Psoas muscle (tissue), 8 donors: ENCODE data around the gene MBD3L4. TPM values are rescaled to one million over a fixed set of nuclear protein-coding genes. Genes with fewer than 3 reads are reported as not detected.
"Not testable (repeated sequence)": the region's sequence is repeated elsewhere in the genome, so short reads cannot be mapped to it uniquely, and the experiment has no call there.

Source experiments
- ATAC-seq, 4 donors: fragments of 200-7000 bp; cut with Tn5 transposase; one replicate each; pipeline ENCODE4 v1.9.1; 2020; ENCODE audit warnings: moderate library complexity in 3 of 4, mild to moderate bottlenecking in 2 of 4
- DNase-seq, 2 donors: peaks; one replicate each; pipeline ENCODE4 v3.0.0-alpha.2; 2020
- H3K27ac ChIP-seq: fragments of 200-600 bp; one replicate; pipeline ENCODE4 v1.8.0; 2022
- H3K27me3 ChIP-seq, 3 donors: fragments of 200-600 bp in 1 of 3; one replicate each; pipeline versions ENCODE4 v1.6.1 to v1.8.0; 2013 to 2022; ENCODE audit warnings: low read length in 2 of 3, mild to moderate bottlenecking in 2 of 3, moderate library complexity in 1 of 3; ENCODE audit not compliant: insufficient read depth in 3 of 3
- H3K36me3 ChIP-seq, 2 donors: fragments of 200-600 bp in 1 of 2; one replicate each; pipeline versions ENCODE4 v1.6.1 to v1.8.0; 2013 to 2022; ENCODE audit warnings: low read depth in 1 of 2, mild to moderate bottlenecking in 1 of 2, moderate library complexity in 1 of 2; ENCODE audit not compliant: insufficient read depth in 1 of 2
- H3K4me1 ChIP-seq: fragments of 200-600 bp; one replicate; pipeline ENCODE4 v1.8.0; 2022
- H3K4me3 ChIP-seq: fragments of 200-600 bp; one replicate; pipeline ENCODE4 v1.8.0; 2022; ENCODE audit warnings: mild to moderate bottlenecking
- H3K9me3 ChIP-seq: fragments of 200-600 bp; one replicate; pipeline ENCODE4 v1.8.0; 2022
- WGBS, 3 donors: extraction: QIAGEN DNeasy Blood & Tissue Kit; methylation state at CpG; one replicate each; pipeline versions ENCODE4 v1.1.6 to v1.1.7; 2013; 5-methylcytosine and 5-hydroxymethylcytosine counted together
- intact Hi-C, 2 donors: fragments of 100-400 bp; cut with DNase I; formaldehyde crosslinking; loops; one replicate each; pipeline versions ENCODE4 v1.11.0 to v1.14.2; 2022
- polyA plus RNA-seq, 3 donors: library from polyadenylated mRNA; stranded (reverse); fragments of 200-250 nt; gene quantifications; one replicate each; pipeline ENCODE4 v1.2.3, GENCODE V29; 2013
- total RNA-seq, 4 donors: library from RNA; stranded (reverse); fragmentation: NEBNext Ultra II Directional in 2 of 4; extraction: Animal tissue kit (Norgen Biotek cat#: 25700) in 2 of 4; gene quantifications; one replicate each; pipeline versions ENCODE4 v1.2.1 to v1.2.4, GENCODE V29; 2021 to 2023
- donor health status: healthy with polysubstance abuse.
- donor health status: DM: no; HTN: no; CAD: no; lungs with moderate emphysema.
- donor health status: Bipolar disorder and iron deficiency.
- donor health status: healthy.
- donor health status: DM: yes; HTN: yes; CAD: no.
- donor health status: DM: no; HTN: no; CAD: no.
- donor health status: DM: no; HTN: no; CAD: no.
- donor health status: DM: yes; HTN: yes; CAD: no.

The MBD3L4 gene
- total and polyA plus RNA-seq, 7 donors, result not detected

- WGBS, 3 donors, result 66 to 81% (median 80%) methylated on average over 7 to 8 of the region's 16 CpGs
- H3K9me3 ChIP-seq, H3K4me3 ChIP-seq, H3K4me1 ChIP-seq, H3K27ac ChIP-seq, intact Hi-C loops, ATAC-seq, H3K36me3 ChIP-seq, H3K27me3 ChIP-seq, DNase-seq: not testable (repeated sequence)
Measured at GRCh38 chr19:7056371-7056770, 16.4 kb upstream of the MBD3L4 start.

- WGBS, 3 donors, result 91 to 93% (median 92%) methylated on average over 12 of the region's 14 CpGs
- H3K4me1 ChIP-seq, intact Hi-C loops, ATAC-seq, H3K9me3 ChIP-seq, DNase-seq, H3K27me3 ChIP-seq, H3K27ac ChIP-seq, H3K36me3 ChIP-seq, H3K4me3 ChIP-seq: not testable (repeated sequence)
Measured at GRCh38 chr19:7055679-7056078, 15.7 kb upstream of the MBD3L4 start.

- H3K4me1 ChIP-seq, H3K27ac ChIP-seq, H3K4me3 ChIP-seq, H3K27me3 ChIP-seq, DNase-seq, H3K36me3 ChIP-seq, intact Hi-C loops, ATAC-seq, H3K9me3 ChIP-seq: not testable (repeated sequence)
- WGBS, 3 donors, result 91 to 93% (median 91%) methylated on average over 8 to 12 of the region's 14 CpGs
Measured at GRCh38 chr19:7054635-7055368, 14.8 kb upstream of the MBD3L4 start.

- H3K4me1 ChIP-seq, ATAC-seq, H3K27ac ChIP-seq, H3K4me3 ChIP-seq, H3K27me3 ChIP-seq, DNase-seq, H3K36me3 ChIP-seq, intact Hi-C loops, H3K9me3 ChIP-seq: not testable (repeated sequence)
- WGBS, 3 donors, result 82 to 88% (median 86%) methylated on average over 7 of the region's 7 CpGs
Measured at GRCh38 chr19:7052896-7053295, 12.9 kb upstream of the MBD3L4 start.

- H3K27me3 ChIP-seq, ATAC-seq, H3K4me3 ChIP-seq, H3K9me3 ChIP-seq, H3K4me1 ChIP-seq, intact Hi-C loops, H3K36me3 ChIP-seq, H3K27ac ChIP-seq, DNase-seq: not testable (repeated sequence)
- WGBS, 3 donors, result 75 to 89% (median 83%) methylated on average over 2 of the region's 5 CpGs
Measured at GRCh38 chr19:7051421-7051820, 11.4 kb upstream of the MBD3L4 start.

GRCh38 chr19:7049021-7049420 is 9.0 kb upstream of the MBD3L4 start, which contains the start of gene MBD3L2:
MBD3L2 (plus strand) TSS chr19:7049321; CDS start chr19:7049374, 53 bp downstream.
- intact Hi-C loops, DNase-seq, H3K4me1 ChIP-seq, H3K27ac ChIP-seq, H3K4me3 ChIP-seq, H3K27me3 ChIP-seq, H3K9me3 ChIP-seq, H3K36me3 ChIP-seq, ATAC-seq: not testable (repeated sequence)
- no CpG with 5 or more reads among the region's 7 CpGs for WGBS, 3 donors

- H3K9me3 ChIP-seq, DNase-seq, H3K27me3 ChIP-seq, intact Hi-C loops, H3K4me1 ChIP-seq, H3K36me3 ChIP-seq, ATAC-seq, H3K4me3 ChIP-seq, H3K27ac ChIP-seq: not testable (repeated sequence)
- no CpG with 5 or more reads among the region's 2 CpGs for WGBS, 3 donors
Measured at GRCh38 chr19:7041563-7041962, 1.6 kb upstream of the MBD3L4 start.

- H3K4me1 ChIP-seq, DNase-seq, H3K9me3 ChIP-seq, H3K27me3 ChIP-seq, ATAC-seq, intact Hi-C loops, H3K4me3 ChIP-seq, H3K36me3 ChIP-seq, H3K27ac ChIP-seq: not testable (repeated sequence)
- no CpG with 5 or more reads among the region's 9 CpGs for WGBS, 3 donors
Measured at GRCh38 chr19:7030278-7030677, 9.7 kb downstream of the MBD3L4 start, which contains the start of gene MBD3L5. MBD3L5 (plus strand) TSS chr19:7030578; CDS start chr19:7030612, 34 bp downstream.

- H3K36me3 ChIP-seq, ATAC-seq, H3K9me3 ChIP-seq, H3K27me3 ChIP-seq, H3K27ac ChIP-seq, DNase-seq, H3K4me1 ChIP-seq, H3K4me3 ChIP-seq, intact Hi-C loops: not testable (repeated sequence)
- WGBS, 3 donors, result no CpG with 5 or more reads among the region's 1 CpG
Measured at GRCh38 chr19:7028790-7029189, 11.2 kb downstream of the MBD3L4 start.

GRCh38 chr19:7021331-7021730 is 18.6 kb downstream of the MBD3L4 start, which contains the start of gene MBD3L2B:
MBD3L2B (minus strand) TSS chr19:7021431; CDS start chr19:7021397, 34 bp downstream.
- H3K4me1 ChIP-seq, H3K27me3 ChIP-seq, H3K27ac ChIP-seq, H3K4me3 ChIP-seq, H3K36me3 ChIP-seq, H3K9me3 ChIP-seq, intact Hi-C loops, DNase-seq, ATAC-seq: not testable (repeated sequence)
- WGBS, 3 donors, result no CpG with 5 or more reads among the region's 6 CpGs
